GM12878 (cell line): ENCODE results near the gene SYNPO.

Source experiments
- CHD2 ChIP-seq: IDR thresholded peaks from 2 replicates; pipeline ENCODE4 v1.6.1; 2011; ENCODE audit warnings: low read depth, low read length, improper control_type of control experiment, borderline replicate concordance
- PML ChIP-seq: IDR thresholded peaks from 2 replicates; pipeline ENCODE4 v1.6.1; 2012; ENCODE audit warnings: low read length, inconsistent platforms
- USF1 ChIP-seq: IDR thresholded peaks from 2 replicates; pipeline ENCODE4 v1.6.1; 2011; ENCODE audit warnings: borderline replicate concordance, low read depth, mild to moderate bottlenecking, moderate library complexity, mixed read lengths, low read length; ENCODE audit not compliant: insufficient read depth; ENCODE audit errors: extremely low read length

- TF ChIP-seq PML (no peak), CHD2 (no peak), USF1 (no peak)
Measured at GRCh38 chr5:150611026-150611425, 29.4 kb upstream of the SYNPO start.
